Sigmoid colon (tissue), 7 donors: ENCODE measurements around the gene FAM181B. TPM values are rescaled to one million over a fixed set of nuclear protein-coding genes. Genes with fewer than 3 reads are reported as not detected.

Experiments
- DNase-seq: peaks from one replicate; pipeline ENCODE4 v3.0.0-alpha.2; 2019
- H3K27ac ChIP-seq, 4 donors: fragments of 200-600 bp; sonication (generic); one replicate each; pipeline ENCODE4 v1.5.1; 2016 to 2019; ENCODE audit warnings: mild to moderate bottlenecking in 1 of 4
- H3K27me3 ChIP-seq, 3 donors: fragments of 200-600 bp; sonication (generic); one replicate each; pipeline ENCODE4 v1.5.1; 2019; ENCODE audit warnings: mild to moderate bottlenecking in 1 of 3
- H3K36me3 ChIP-seq, 4 donors: fragments of 200-600 bp; sonication (generic); one replicate each; pipeline ENCODE4 v1.5.1; 2016 to 2019
- H3K4me1 ChIP-seq, 4 donors: fragments of 200-600 bp; sonication (generic); one replicate each; pipeline ENCODE4 v1.5.1; 2017 to 2019
- H3K4me3 ChIP-seq, 4 donors: fragments of 200-600 bp; sonication (generic); one replicate each; pipeline ENCODE4 v1.5.1; 2017 to 2019; ENCODE audit warnings: mild to moderate bottlenecking in 2 of 4, moderate library complexity in 1 of 4
- H3K9me3 ChIP-seq, 4 donors: fragments of 200-600 bp in 3 of 4; sonication (generic) in 3 of 4; one replicate each; pipeline versions ENCODE4 v1.5.1 to v1.6.1; 2013 to 2019
- EP300 ChIP-seq, 4 donors: sonication (generic); formaldehyde crosslinking; IDR thresholded peaks; one replicate each; pipeline ENCODE4 v1.6.1; 2017; ENCODE audit warnings: antibody characterized with exemption in 4 of 4
- POLR2A ChIP-seq, 2 donors: fragments of 450-650 bp; IDR thresholded peaks; one replicate each; pipeline ENCODE4 v1.6.1; 2016; ENCODE audit warnings: antibody characterized with exemption in 2 of 2, mild to moderate bottlenecking in 2 of 2, moderate library complexity in 2 of 2
- POLR2AphosphoS5 ChIP-seq, 4 donors: sonication (generic); formaldehyde crosslinking; IDR thresholded peaks; one replicate each; pipeline ENCODE4 v1.6.1; 2017; ENCODE audit warnings: antibody characterized with exemption in 4 of 4
- WGBS, 2 donors: extraction: QIAGEN DNeasy Blood & Tissue Kit; methylation state at CpG; one replicate each; pipeline ENCODE4 v1.1.7; 2013; 5-methylcytosine and 5-hydroxymethylcytosine counted together
- intact Hi-C: fragments of 100-400 bp; cut with DNase I; formaldehyde crosslinking; loops from one replicate; pipeline ENCODE4 v1.15.1; 2023
- polyA plus RNA-seq, 3 donors: library from polyadenylated mRNA; stranded (reverse); fragments of 200-250 nt; gene quantifications; one replicate each; pipeline ENCODE4 v1.2.3, GENCODE V29; 2013
- total RNA-seq, 4 donors: library from RNA; depleted of rRNA; stranded (reverse); fragments of >200 nt; gene quantifications; one replicate each; pipeline ENCODE4 v1.1.0, GENCODE V29; 2016
- TF ChIP-seq, protein P1 (sequence below), 4 experiments: fragments of 450-650 bp in 3 of 4; fragments of 200-600 bp in 1 of 4; IDR thresholded peaks; one replicate each; pipeline ENCODE4 v1.5.1; 2016 to 2019; ENCODE audit warnings: antibody characterized with exemption in 4 of 4, mild to moderate bottlenecking in 3 of 4, moderate library complexity in 2 of 4
- donor health status: healthy with polysubstance abuse.
- donor health status: Bipolar disorder and iron deficiency.
- donor health status: healthy.

Gene FAM181B
- total and polyA plus RNA-seq, 7 donors = under 0.01 to 1.4 (median 0.83) TPM

DNA sequence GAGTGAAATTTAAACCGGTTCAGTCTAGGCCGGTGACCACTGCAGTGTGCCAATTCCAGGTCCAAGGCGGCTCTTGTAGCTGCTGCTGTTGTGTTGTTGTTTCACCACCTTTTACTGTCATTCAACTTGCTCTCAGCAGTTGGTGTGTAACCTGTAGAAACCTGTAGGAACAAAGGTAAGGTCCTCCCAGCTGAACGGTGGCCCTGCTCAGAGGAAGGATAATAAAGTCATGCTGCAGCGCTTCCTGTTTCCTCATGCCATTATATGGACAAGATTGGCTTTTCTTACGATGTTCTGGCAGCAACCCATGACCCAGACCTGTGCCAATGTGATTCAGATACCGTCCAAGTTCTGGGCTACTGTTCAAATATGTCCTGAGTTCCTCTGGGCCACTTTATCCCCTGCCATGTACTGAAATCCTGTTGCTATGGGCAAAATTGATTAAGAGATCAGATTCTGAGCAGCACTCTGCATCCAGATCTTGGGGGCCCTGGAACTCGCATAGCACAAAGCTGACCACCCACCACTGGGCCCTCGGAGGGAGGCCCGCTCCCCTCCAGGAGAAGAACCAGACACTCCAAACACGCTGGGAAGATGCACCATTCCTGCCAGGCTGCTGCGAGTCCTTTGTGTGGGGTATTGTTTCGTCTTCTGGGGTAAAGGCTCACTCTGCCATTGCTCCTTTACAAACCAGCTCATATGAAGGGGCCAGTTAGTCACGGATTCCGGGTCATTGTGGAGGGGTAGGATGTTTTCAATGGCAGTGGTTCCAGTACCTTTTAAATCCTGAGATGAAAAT, 13.2 kb downstream of the FAM181B start:
- DNase-seq = no peak
- H3K27me3 ChIP-seq = no peaks in the 10 kb centered on the region
- no peak overlapping the region for H3K27ac ChIP-seq
- intact Hi-C loops = no loop called here
- H3K36me3 ChIP-seq = no peaks in the 10 kb centered on the region
- H3K4me1 ChIP-seq = no peaks in the 10 kb centered on the region
- TF ChIP-seq EP300 (IDR thresholded peaks at IDR 0.05) = no peak
- no peak for TF ChIP-seq POLR2A (IDR thresholded peaks at IDR 0.05)
- no peaks in the 10 kb centered on the region for H3K9me3 ChIP-seq
- WGBS, 2 donors = 66 to 78% methylated on average over 15 of the region's 15 CpGs
- no peak overlapping the region for H3K4me3 ChIP-seq

DNA sequence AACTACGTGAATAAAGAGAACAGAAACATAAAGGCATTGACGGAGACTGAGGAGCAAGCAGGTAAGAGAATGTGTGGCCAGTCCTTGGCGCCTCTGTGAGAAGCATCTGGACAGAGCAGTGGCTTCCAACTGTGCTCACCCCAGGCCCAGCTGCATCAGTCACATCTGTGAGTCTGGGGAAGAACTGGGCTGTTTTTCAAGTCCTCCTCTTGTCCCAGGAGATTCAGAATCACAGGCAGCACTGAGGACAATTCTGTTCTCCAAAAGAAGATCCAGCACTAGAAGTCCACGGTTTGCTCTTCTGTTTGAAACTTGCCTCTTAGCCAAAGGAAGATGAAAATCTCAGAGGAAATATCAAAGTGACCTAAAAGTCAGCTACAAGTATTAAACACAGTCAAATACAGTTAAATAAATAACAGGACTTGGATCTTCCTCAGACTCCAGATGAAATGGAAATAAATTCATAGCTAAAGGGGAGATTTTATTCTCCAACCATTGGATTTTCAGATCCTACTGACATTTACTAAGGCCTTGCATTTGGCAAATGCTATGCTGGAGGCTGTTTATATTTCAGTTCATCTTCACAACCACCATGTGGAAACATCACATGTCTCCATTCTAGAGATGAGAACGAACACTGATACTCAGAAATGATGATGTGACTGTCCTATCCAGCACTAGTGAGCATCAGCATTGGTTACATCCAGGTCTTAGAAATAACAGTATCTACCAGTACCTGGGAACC, 14.1 kb downstream of the FAM181B start:
- no peaks in the 10 kb centered on the region for H3K36me3 ChIP-seq
- whole genome bisulfite sequencing, 2 donors = 76 to 84% methylated on average over 5 of the region's 5 CpGs
- H3K27me3 ChIP-seq = no peaks in the 10 kb centered on the region
- intact Hi-C loops = loop anchor here (5.0 to 10.0 kb wide), 3 partner anchors 148 to 1103 kb away; no protein-coding TSS in a partner anchor
- no peak overlapping the region for H3K4me3 ChIP-seq
- no peaks in the 10 kb centered on the region for H3K9me3 ChIP-seq
- DNase-seq = no peak
- no peak overlapping the region for H3K27ac ChIP-seq
- TF ChIP-seq EP300 (IDR thresholded peaks at IDR 0.05) = no peak
- TF ChIP-seq POLR2AphosphoS5 (IDR thresholded peaks at IDR 0.05) = no peak
- TF ChIP-seq, protein P1, sequence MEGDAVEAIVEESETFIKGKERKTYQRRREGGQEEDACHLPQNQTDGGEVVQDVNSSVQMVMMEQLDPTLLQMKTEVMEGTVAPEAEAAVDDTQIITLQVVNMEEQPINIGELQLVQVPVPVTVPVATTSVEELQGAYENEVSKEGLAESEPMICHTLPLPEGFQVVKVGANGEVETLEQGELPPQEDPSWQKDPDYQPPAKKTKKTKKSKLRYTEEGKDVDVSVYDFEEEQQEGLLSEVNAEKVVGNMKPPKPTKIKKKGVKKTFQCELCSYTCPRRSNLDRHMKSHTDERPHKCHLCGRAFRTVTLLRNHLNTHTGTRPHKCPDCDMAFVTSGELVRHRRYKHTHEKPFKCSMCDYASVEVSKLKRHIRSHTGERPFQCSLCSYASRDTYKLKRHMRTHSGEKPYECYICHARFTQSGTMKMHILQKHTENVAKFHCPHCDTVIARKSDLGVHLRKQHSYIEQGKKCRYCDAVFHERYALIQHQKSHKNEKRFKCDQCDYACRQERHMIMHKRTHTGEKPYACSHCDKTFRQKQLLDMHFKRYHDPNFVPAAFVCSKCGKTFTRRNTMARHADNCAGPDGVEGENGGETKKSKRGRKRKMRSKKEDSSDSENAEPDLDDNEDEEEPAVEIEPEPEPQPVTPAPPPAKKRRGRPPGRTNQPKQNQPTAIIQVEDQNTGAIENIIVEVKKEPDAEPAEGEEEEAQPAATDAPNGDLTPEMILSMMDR (IDR thresholded peaks at IDR 0.05) = no peak
- TF ChIP-seq POLR2A (IDR thresholded peaks at IDR 0.05) = no peak
- H3K4me1 ChIP-seq = no peaks in the 10 kb centered on the region

DNA sequence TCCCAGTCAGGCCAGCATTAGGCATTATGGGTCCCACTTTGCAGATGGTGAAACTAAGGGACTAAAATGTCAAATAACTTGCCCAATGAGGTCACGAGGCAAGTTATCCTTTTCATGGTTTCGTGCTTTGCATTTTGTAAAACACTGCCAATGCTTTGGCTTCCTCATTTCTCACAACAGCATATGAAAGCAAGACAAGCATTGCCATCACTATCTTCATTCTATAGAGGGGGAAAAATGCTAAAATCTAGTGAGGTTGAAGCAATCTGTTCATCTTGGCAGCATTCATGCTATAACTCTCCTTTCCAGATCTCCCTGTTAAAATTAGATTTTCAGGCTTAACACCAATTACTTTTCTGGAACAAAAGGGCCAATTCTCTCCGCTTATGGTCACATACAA, 14.8 kb downstream of the FAM181B start:
- no peak overlapping the region for H3K27ac ChIP-seq
- intact Hi-C loops = loop anchor here (5.0 to 10.0 kb wide), 3 partner anchors 148 to 1103 kb away; no protein-coding TSS in a partner anchor

DNA sequence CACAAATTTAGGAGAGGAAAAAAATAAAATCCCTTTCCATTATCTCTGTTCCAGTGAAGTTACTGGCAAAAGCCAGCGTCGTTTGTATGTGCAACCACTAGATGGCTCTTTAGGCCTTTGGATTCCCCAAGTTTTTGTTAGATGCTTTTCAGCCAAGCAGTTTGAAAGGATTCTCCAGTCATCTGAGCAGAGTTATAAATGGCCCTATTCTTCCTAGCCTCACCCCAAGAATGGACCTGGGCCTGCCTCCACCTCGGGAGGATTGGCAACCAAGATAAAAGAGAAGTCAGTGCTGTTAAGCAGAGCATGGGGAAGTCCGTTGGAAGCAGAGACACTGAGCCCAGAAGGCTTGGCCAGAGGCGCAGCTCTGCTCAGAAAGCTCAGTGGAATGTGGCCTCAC, 15.4 kb downstream of the FAM181B start:
- Histone ChIP-seq H3K27me3 (no peaks in the 10 kb centered on the region), H3K9me3 (no peaks in the 10 kb centered on the region), H3K4me1 (no peaks in the 10 kb centered on the region), H3K36me3 (no peaks in the 10 kb centered on the region), H3K4me3 (no peak overlapping the region), H3K27ac (no peak overlapping the region)
- intact Hi-C loops = loop anchor here (5.0 to 10.0 kb wide), 3 partner anchors 149 to 1104 kb away; no protein-coding TSS in a partner anchor
- DNase-seq = no peak
- 26 to 30% methylated on average over 5 of the region's 5 CpGs for WGBS, 2 donors
- TF ChIP-seq, protein P1 (IDR thresholded peaks at IDR 0.05) = peak; percentile 53 to 66 (median 54)
- no peak for TF ChIP-seq POLR2AphosphoS5 (IDR thresholded peaks at IDR 0.05)

More for the DNA sequence above, 14.8 kb downstream of the FAM181B start:
- DNase-seq = no peak
- no peak overlapping the region for H3K4me3 ChIP-seq
- no peaks in the 10 kb centered on the region for H3K4me1 ChIP-seq
- H3K27me3 ChIP-seq = no peaks in the 10 kb centered on the region
- no peaks in the 10 kb centered on the region for H3K36me3 ChIP-seq
- TF ChIP-seq POLR2AphosphoS5 (IDR thresholded peaks at IDR 0.05) = no peak
- TF ChIP-seq, protein P1 (IDR thresholded peaks at IDR 0.05) = no peak
- no peak for TF ChIP-seq EP300 (IDR thresholded peaks at IDR 0.05)
- TF ChIP-seq POLR2A (IDR thresholded peaks at IDR 0.05) = no peak
- 43 to 60% methylated on average over 3 of the region's 3 CpGs for WGBS, 2 donors
- H3K9me3 ChIP-seq = no peaks in the 10 kb centered on the region
